Stimulated activated CD4-positive, alpha-beta T cell treated with anti-CD3 and anti-CD28 coated beads, Interleukin-12 subunit alpha, Interleukin-12 subunit beta, amount 100 ng/mL, for 4 hours (primary cell): ENCODE results near the gene DHX30.

Experiments
- DNase-seq: peaks from one replicate; pipeline ENCODE4 v3.0.0-alpha.2; 2020

Gene DHX30

GRCh38 chr3:47890126-47890827, 87.3 kb downstream of the DHX30 start:
- no peak for DNase-seq

GRCh38 chr3:47890828-47891612, 88.1 kb downstream of the DHX30 start:
- no peak for DNase-seq

- DNase-seq = no peak
Measured at GRCh38 chr3:47891613-47892005, 88.7 kb downstream of the DHX30 start.

- DNase-seq = no peak
Measured at GRCh38 chr3:47892286-47893040, 89.5 kb downstream of the DHX30 start.

- DNase-seq = no peak
Measured at GRCh38 chr3:47895241-47895640, 92.3 kb downstream of the DHX30 start.

GRCh38 chr3:47896736-47897135, 93.8 kb downstream of the DHX30 start:
- DNase-seq = no peak

GRCh38 chr3:47897954-47898353, 95.0 kb downstream of the DHX30 start:
- no peak for DNase-seq

GRCh38 chr3:47899495-47900108, 96.7 kb downstream of the DHX30 start:
- no peak for DNase-seq
